BLaER1 (cell line): Measurements from ENCODE around the gene SRF.

Experiments used
- H3K27ac ChIP-seq: shearing (Covaris generic); formaldehyde crosslinking; 2 replicates; pipeline ENCODE4 v1.8.1; 2022
- H3K27me3 ChIP-seq: shearing (Covaris generic); formaldehyde crosslinking; 2 replicates; pipeline ENCODE4 v1.8.1; 2022
- H3K36me3 ChIP-seq: shearing (Covaris generic); formaldehyde crosslinking; 2 replicates; pipeline ENCODE4 v1.8.1; 2022
- H3K4me1 ChIP-seq: shearing (Covaris generic); formaldehyde crosslinking; 2 replicates; pipeline ENCODE4 v1.8.1; 2022
- H3K4me2 ChIP-seq: shearing (Covaris generic); formaldehyde crosslinking; 2 replicates; pipeline ENCODE4 v1.8.1; 2022
- H3K4me3 ChIP-seq: shearing (Covaris generic); formaldehyde crosslinking; 2 replicates; pipeline ENCODE4 v1.8.1; 2022
- H3K9ac ChIP-seq: shearing (Covaris generic); formaldehyde crosslinking; 2 replicates; pipeline ENCODE4 v1.8.1; 2022
- H3K9me3 ChIP-seq: shearing (Covaris generic); formaldehyde crosslinking; 2 replicates; pipeline ENCODE4 v1.8.1; 2022
- H4K20me1 ChIP-seq: shearing (Covaris generic); formaldehyde crosslinking; 2 replicates; pipeline ENCODE4 v1.8.1; 2022
- Cebpa-rat ChIP-seq: shearing (Covaris generic); IDR thresholded peaks from 2 replicates; pipeline ENCODE4 v1.8.1; 2022

Gene SRF

DNA sequence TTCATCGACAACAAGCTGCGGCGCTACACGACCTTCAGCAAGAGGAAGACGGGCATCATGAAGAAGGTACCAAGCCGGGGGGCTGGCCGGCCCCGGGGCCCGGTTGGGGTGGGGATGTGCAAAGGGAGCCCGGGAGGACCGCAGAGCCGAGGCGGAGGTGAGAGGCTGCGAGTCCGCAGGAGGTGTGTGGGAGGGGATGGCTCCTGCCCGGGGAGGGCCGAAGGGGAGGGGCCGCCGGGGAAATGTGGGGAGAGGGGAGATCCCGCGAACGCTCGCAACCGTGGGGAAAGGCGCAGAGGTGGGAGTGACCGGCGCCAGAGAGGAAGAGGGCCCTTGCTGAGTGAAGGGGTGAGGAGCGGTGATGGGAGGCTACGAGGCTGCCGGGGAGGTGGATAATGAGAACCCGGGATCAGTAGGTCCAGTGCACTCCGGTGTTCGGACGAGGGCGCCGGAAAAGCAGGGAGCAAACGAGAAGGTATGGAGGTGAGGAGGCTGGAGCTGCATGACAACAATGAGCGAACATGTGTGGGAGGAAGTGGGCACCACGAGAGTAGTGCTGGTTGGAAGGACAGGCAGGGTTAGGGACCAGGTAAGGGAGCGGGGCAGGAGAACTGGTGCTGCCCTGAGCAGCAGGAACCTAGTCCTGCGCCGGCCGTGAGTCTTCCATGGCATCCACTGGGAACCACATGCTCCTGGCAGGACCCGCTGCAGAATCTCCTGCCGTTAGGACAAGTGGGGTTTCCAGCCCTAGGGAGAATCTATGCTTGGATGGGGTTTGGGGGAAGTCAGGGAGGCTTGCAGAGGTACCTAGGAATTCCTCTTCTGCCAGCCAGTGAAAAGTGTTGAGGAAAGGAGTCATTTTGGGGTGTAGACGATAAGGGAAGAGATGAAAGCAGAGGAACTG, 1.3 kb downstream of the SRF start:
- peak overlapping the region; percentile 97 for H3K4me3 ChIP-seq
- no peaks in the 10 kb centered on the region for H3K9me3 ChIP-seq
- peak overlapping the region; percentile 93 for H3K9ac ChIP-seq
- H3K27ac ChIP-seq: peak overlapping the region; percentile 97
- no peak for TF ChIP-seq Cebpa-rat
- H4K20me1 ChIP-seq: peaks cover 49% of the 10 kb centered on the region
- H3K4me1 ChIP-seq: peaks cover 41% of the 10 kb centered on the region
- peaks cover 25% of the 10 kb centered on the region for H3K36me3 ChIP-seq
- H3K27me3 ChIP-seq: no peaks in the 10 kb centered on the region
- peak overlapping the region; percentile 96 for H3K4me2 ChIP-seq

DNA sequence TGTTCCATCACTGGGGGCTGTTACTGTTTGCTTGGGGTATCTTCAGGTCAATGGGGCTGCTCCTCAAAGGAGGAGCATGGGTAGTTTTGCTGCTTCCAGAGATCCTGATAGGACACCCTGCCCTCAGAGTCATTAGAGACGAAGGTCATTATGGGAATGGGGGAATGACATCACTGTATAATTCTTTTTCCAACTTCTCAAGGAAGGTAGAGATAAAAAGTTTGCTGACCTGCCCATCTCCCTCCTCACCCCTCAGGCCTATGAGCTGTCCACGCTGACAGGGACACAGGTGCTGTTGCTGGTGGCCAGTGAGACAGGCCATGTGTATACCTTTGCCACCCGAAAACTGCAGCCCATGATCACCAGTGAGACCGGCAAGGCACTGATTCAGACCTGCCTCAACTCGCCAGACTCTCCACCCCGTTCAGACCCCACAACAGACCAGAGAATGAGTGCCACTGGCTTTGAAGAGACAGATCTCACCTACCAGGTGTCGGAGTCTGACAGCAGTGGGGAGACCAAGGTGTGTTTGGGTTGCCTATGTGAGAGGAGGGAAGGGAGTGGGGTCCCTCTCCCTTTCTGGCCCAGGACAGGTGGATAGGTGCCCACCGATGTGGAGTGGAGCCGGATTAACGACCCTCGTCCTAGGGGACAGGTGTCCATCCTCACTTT, 2.7 kb downstream of the SRF start:
- Histone ChIP-seq H3K4me1 (peaks cover 41% of the 10 kb centered on the region), H4K20me1 (peaks cover 49% of the 10 kb centered on the region), H3K27ac (no peak overlapping the region), H3K9ac (peak overlapping the region; percentile 93), H3K4me2 (peak overlapping the region; percentile 96), H3K9me3 (no peaks in the 10 kb centered on the region), H3K36me3 (peaks cover 39% of the 10 kb centered on the region), H3K27me3 (no peaks in the 10 kb centered on the region), H3K4me3 (peak overlapping the region; percentile 97)
- TF ChIP-seq Cebpa-rat: no peak

GRCh38 chr6:43174263-43175112, 3.4 kb downstream of the SRF start:
- H3K9me3 ChIP-seq: no peaks in the 10 kb centered on the region
- TF ChIP-seq Cebpa-rat: no peak
- no peaks in the 10 kb centered on the region for H3K27me3 ChIP-seq
- H3K27ac ChIP-seq: no peak overlapping the region
- peak overlapping the region; percentile 93; the same call in 1 of the 2 replicates for H3K9ac ChIP-seq
- H3K4me3 ChIP-seq: peak overlapping the region; percentile 97
- H3K4me2 ChIP-seq: peak overlapping the region; percentile 96
- peaks cover 41% of the 10 kb centered on the region for H3K4me1 ChIP-seq
- H3K36me3 ChIP-seq: peaks cover 46% of the 10 kb centered on the region
- peaks cover 49% of the 10 kb centered on the region for H4K20me1 ChIP-seq

DNA sequence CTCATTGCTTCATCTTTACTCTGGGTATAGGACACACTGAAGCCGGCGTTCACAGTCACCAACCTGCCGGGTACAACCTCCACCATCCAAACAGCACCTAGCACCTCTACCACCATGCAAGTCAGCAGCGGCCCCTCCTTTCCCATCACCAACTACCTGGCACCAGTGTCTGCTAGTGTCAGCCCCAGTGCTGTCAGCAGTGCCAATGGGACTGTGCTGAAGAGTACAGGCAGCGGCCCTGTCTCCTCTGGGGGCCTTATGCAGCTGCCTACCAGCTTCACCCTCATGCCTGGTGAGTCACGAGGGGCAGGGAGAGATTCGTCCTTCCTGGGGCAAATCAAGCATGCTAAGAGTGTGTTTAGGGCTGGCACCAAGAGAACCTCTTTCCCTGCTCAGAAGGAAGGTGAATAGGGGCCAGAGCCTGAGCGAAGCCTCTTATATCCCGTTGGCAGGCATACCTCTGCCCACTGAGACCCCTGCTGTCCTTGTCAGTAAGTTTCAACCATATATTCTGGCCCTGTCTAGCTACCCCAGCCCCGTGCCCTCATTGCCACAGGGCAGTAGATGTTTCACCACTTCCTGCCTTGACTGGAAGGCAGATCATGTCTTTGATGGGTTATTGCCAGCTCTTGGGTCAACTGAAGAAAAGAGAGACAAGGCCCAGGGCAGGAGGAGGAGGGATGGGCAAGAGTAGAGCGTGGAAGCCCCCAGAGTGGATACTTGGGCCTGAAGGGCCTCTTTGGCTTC, 4.8 kb downstream of the SRF start:
- H3K9me3 ChIP-seq: no peaks in the 10 kb centered on the region

GRCh38 chr6:43176423-43176786, 5.3 kb downstream of the SRF start:
- Histone ChIP-seq H3K4me3 (no peak overlapping the region), H4K20me1 (peaks cover 49% of the 10 kb centered on the region), H3K4me1 (peaks cover 42% of the 10 kb centered on the region), H3K27me3 (no peaks in the 10 kb centered on the region), H3K9ac (no peak overlapping the region), H3K4me2 (no peak overlapping the region), H3K9me3 (no peaks in the 10 kb centered on the region), H3K36me3 (peaks cover 51% of the 10 kb centered on the region), H3K27ac (no peak overlapping the region)
- no peak for TF ChIP-seq Cebpa-rat

More for the DNA sequence above, 4.8 kb downstream of the SRF start:
- no peak for TF ChIP-seq Cebpa-rat
- Histone ChIP-seq H3K27ac (no peak overlapping the region), H3K4me3 (no peak overlapping the region), H3K4me1 (peaks cover 36% of the 10 kb centered on the region), H4K20me1 (peaks cover 49% of the 10 kb centered on the region), H3K36me3 (peaks cover 51% of the 10 kb centered on the region), H3K9ac (no peak overlapping the region), H3K4me2 (no peak overlapping the region), H3K27me3 (no peaks in the 10 kb centered on the region)

DNA sequence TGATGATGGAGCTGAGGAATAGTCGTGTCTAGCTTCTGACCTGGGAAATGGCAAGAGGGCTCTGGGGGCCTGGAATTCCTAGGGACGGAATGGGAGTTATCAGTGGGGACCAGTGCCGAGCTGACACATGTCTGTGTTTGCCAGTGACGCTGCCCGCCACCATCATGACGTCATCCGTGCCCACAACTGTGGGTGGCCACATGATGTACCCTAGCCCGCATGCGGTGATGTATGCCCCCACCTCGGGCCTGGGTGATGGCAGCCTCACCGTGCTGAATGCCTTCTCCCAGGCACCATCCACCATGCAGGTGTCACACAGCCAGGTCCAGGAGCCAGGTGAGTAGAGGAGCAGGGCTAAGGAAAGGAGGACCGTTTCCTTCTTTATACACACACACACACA, 7.1 kb downstream of the SRF start:
- H3K27ac ChIP-seq: no peak overlapping the region
- H3K9ac ChIP-seq: no peak overlapping the region
- peaks cover 36% of the 10 kb centered on the region for H4K20me1 ChIP-seq
- no peaks in the 10 kb centered on the region for H3K9me3 ChIP-seq
- H3K27me3 ChIP-seq: no peaks in the 10 kb centered on the region
- H3K4me2 ChIP-seq: no peak overlapping the region
- H3K4me1 ChIP-seq: peaks cover 47% of the 10 kb centered on the region
- H3K4me3 ChIP-seq: no peak overlapping the region
- TF ChIP-seq Cebpa-rat: no peak
- H3K36me3 ChIP-seq: peaks cover 51% of the 10 kb centered on the region

- Histone ChIP-seq H3K9me3 (no peaks in the 10 kb centered on the region), H3K4me1 (peaks cover 47% of the 10 kb centered on the region), H3K36me3 (peaks cover 53% of the 10 kb centered on the region), H4K20me1 (peaks cover 25% of the 10 kb centered on the region), H3K27ac (no peak overlapping the region), H3K27me3 (no peaks in the 10 kb centered on the region), H3K9ac (no peak overlapping the region), H3K4me3 (no peak overlapping the region), H3K4me2 (no peak overlapping the region)
- TF ChIP-seq Cebpa-rat: no peak
Measured at GRCh38 chr6:43178951-43179830, 8.1 kb downstream of the SRF start.

DNA sequence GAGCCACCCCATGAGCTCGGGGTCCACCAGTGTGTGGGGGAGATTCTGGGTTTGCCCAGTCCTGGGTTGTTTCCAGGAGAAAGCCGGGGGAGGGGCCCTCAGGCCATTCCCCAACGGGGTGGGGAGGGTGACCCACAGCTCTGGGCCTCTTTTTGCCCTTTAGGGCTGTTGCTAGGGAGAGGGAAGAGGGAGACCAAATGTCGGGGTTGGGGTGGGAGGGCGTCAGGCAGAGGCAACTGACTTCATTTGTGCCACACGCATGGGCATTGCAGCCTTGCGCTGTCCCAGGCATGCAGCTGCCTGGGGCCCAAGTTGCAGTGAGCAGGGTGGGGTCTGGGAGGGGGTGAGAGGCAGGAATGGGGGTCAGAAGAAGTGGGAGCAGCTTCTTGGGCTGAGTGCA, 9.0 kb downstream of the SRF start:
- Histone ChIP-seq H3K27me3 (no peaks in the 10 kb centered on the region), H3K9me3 (no peaks in the 10 kb centered on the region), H4K20me1 (peaks cover 18% of the 10 kb centered on the region), H3K27ac (no peak overlapping the region), H3K4me1 (peaks cover 49% of the 10 kb centered on the region), H3K36me3 (peaks cover 59% of the 10 kb centered on the region), H3K4me3 (no peak overlapping the region), H3K4me2 (no peak overlapping the region), H3K9ac (no peak overlapping the region)
- no peak for TF ChIP-seq Cebpa-rat
